Esophagus (tissue), 2 donors: ENCODE data around the gene ALDH6A1. TPM values are rescaled to one million over a fixed set of nuclear protein-coding genes. Genes with fewer than 3 reads are reported as not detected.
"Not testable (repeated sequence)": the region's sequence is repeated elsewhere in the genome, so short reads cannot be mapped to it uniquely, and the experiment has no call there.

Experiments
- H3K27ac ChIP-seq, 2 donors: one replicate each; pipeline ENCODE4 v1.5.1; 2013; ENCODE audit warnings: low read depth in 2 of 2, mild to moderate bottlenecking in 2 of 2, inconsistent platforms in 1 of 2, low read length in 1 of 2, moderate library complexity in 1 of 2
- H3K27me3 ChIP-seq, 2 donors: one replicate each; pipeline ENCODE4 v1.6.1; 2013; ENCODE audit warnings: low read length in 2 of 2, control low read depth in 1 of 2, mild to moderate bottlenecking in 1 of 2; ENCODE audit not compliant: insufficient read depth in 2 of 2, control insufficient read depth in 1 of 2
- H3K36me3 ChIP-seq, 2 donors: one replicate each; pipeline ENCODE4 v1.6.1; 2013; ENCODE audit warnings: low read length in 1 of 2; ENCODE audit not compliant: control insufficient read depth in 2 of 2, insufficient read depth in 2 of 2
- H3K4me1 ChIP-seq, 2 donors: one replicate each; pipeline ENCODE4 v1.6.1; 2013; ENCODE audit warnings: low read length in 1 of 2; ENCODE audit not compliant: control insufficient read depth in 2 of 2, insufficient read depth in 2 of 2
- H3K4me3 ChIP-seq, 2 donors: one replicate each; pipeline ENCODE4 v1.5.1; 2013; ENCODE audit warnings: low read length in 2 of 2, mild to moderate bottlenecking in 2 of 2, low read depth in 1 of 2, moderate library complexity in 1 of 2
- H3K9me3 ChIP-seq, 2 donors: one replicate each; pipeline ENCODE4 v1.6.1; 2013; ENCODE audit warnings: mild to moderate bottlenecking in 2 of 2, low read depth in 1 of 2, low read length in 1 of 2, moderate library complexity in 1 of 2; ENCODE audit not compliant: control insufficient read depth in 2 of 2, insufficient read depth in 1 of 2
- WGBS, 2 donors: extraction: QIAGEN DNeasy Blood & Tissue Kit; methylation state at CpG; one replicate each; pipeline ENCODE4 v1.1.7; 2013; 5-methylcytosine and 5-hydroxymethylcytosine counted together
- polyA plus RNA-seq, 2 donors: library from polyadenylated mRNA; stranded (reverse); fragments of 200-250 nt; gene quantifications; one replicate each; pipeline ENCODE4 v1.2.3, GENCODE V29; 2013
- donor health status: healthy with polysubstance abuse.
- donor health status: Bipolar disorder and iron deficiency.

The ALDH6A1 gene
- polyA plus RNA-seq, result 1 to 10 TPM; 7.2 TPM

DNA sequence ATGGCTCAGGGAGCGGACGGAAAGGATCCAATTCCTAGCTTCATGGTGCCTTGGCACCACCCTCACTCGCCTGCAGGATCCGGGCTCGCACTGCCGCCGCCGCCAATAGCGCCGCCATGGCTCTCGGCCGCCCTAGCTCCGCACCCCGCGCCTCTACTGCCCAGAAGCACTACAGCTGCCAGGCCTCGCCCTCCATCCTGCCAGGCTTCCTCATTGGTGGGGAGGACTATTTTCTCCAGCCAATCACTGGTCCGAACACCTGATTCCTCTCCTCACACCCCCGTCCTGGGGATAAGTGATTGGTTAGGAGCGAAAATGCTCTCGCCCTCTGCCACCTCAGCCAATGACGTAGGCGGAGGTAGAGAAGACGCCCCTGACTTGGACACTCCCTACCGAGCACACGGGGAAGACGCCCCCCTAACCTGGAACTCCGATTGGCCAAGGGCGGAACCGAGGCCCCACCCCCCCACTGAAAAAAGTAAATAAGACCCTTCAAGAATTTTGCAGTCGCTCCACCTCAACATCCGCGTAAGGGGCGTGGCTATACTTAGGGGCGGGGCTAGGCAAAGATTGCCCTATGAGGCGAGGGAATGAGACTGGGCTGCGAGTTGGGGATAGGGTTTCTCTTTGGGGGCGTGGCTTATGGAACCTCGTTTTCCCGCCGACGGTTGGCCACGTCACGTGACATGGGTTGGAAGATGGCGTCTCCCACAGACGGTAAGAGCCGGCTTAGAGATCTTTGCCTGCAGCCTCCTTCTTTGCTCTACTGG is at the start of gene ALDH6A1, which contains the start of gene LIN52:
Gene ALDH6A1, minus strand, starts transcription at position 177 of the 770 bp plus-strand sequence. Its CDS starts 59 bp downstream, at position 118.
Gene LIN52, plus strand, starts transcription at position 680 of the 770 bp plus-strand sequence. Its CDS starts 19 bp downstream, at position 699.
- 0 to 1% methylated on average over 46 of the region's 46 CpGs for WGBS, 2 donors

GRCh38 chr14:74127634-74128033 is 43.4 kb upstream of the ALDH6A1 start:
- Histone ChIP-seq H3K27ac (no peak overlapping the region), H3K4me1 (no peaks in the 10 kb centered on the region), H3K27me3 (no peaks in the 10 kb centered on the region), H3K4me3 (no peak overlapping the region), H3K36me3 (no peaks in the 10 kb centered on the region), H3K9me3 (no peaks in the 10 kb centered on the region)
- WGBS, 2 donors, result 94 to 95% methylated on average over 1 of the region's 1 CpG

More for the DNA sequence above, at the start of gene ALDH6A1, which contains the start of gene LIN52:
- H3K4me3 ChIP-seq, result peak within 1 kb of the TSS; percentile 61 to 83
- no peaks in the 10 kb centered on the region for H3K4me1 ChIP-seq
- H3K36me3 ChIP-seq, result no peaks in the 10 kb centered on the region
- peak within 1 kb of the TSS; percentile 93 to 96 for H3K27ac ChIP-seq
- no peaks in the 10 kb centered on the region for H3K27me3 ChIP-seq
- H3K9me3 ChIP-seq, result no peaks in the 10 kb centered on the region

DNA sequence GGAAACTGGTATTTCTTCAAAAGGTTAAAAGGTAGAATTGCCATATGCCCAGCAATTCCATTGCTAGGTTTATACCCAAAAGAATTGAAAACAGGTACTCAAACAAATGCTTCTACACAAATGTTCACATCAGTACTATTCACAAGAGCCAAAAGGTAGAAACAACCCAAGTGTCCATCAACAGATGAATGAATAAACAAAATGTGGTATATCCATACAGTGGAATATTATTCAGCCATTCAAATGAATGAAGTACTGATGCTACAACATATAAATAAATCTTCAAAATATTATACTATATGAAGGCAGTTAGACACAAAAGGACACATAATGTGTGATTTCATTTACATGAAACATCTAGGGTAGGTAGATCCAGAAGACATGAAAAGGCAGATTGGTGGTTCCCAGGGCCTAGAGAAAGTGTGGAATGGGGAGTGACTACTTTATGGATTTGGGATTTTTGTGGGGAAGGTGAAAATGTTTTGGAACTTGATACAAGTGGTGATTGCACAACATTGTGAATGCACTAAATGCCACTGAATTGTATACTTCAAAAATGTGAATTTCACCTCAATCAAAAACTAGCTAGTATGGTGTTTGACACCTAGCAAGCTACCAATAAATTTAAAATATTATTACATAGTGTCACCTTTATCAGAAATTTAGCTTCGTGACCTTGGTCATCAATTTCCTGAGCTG is 42.2 kb upstream of the ALDH6A1 start:
- Histone ChIP-seq H3K36me3 (no peaks in the 10 kb centered on the region), H3K27ac (no peak overlapping the region), H3K4me1 (no peaks in the 10 kb centered on the region), H3K9me3 (no peaks in the 10 kb centered on the region), H3K4me3 (no peak overlapping the region), H3K27me3 (no peaks in the 10 kb centered on the region)
- WGBS, 2 donors, result 95 to 97% methylated on average over 1 of the region's 1 CpG

- H3K27ac ChIP-seq, H3K36me3 ChIP-seq, H3K9me3 ChIP-seq, H3K4me1 ChIP-seq, H3K4me3 ChIP-seq, H3K27me3 ChIP-seq: not testable (repeated sequence)
- 72 to 89% methylated on average over 4 of the region's 5 CpGs for WGBS, 2 donors
Observed at GRCh38 chr14:74125487-74125886, 41.2 kb upstream of the ALDH6A1 start.

DNA sequence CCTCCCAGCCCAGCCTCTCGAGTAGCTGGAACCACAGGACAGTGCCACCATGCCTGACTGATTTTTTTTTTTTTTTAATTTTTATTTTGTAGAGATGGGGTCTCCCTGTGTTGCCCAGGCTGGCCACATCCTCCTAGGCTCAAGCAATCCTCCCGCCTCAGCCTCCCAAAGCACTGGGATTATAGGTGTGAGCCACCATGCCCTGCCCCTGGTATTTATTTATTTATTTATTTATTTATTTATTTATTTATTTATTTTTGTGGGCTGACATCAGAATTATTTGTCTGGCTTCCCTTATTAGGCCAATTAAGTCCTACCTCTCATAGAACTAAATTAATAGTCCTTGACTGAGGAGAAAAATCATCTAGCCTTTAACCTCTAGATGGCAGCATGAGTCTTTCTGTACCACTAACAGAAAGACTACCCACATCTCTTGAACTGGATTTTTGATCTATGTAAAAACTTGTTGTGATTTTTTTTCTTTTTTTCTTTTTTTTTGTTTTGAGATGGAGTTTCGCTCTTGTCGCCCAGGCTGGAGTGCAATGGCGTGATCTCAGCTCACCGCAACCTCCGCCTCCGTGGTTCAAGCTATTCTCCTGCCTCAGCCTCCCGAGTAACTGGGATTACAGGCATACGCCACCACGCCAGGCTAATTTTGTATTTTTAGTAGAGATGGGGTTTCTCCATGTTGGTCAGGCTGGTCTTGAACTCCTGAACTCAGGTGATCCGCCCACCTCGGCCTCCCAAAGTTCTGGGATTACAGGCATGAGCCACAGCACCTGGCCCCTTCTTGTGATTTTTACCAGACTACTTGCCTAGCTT is 27.4 kb upstream of the ALDH6A1 start:
- H3K4me3 ChIP-seq, H3K36me3 ChIP-seq, H3K27me3 ChIP-seq, H3K27ac ChIP-seq, H3K9me3 ChIP-seq, H3K4me1 ChIP-seq: not testable (repeated sequence)
- 90 to 94% methylated on average over 13 of the region's 13 CpGs for whole genome bisulfite sequencing, 2 donors

DNA sequence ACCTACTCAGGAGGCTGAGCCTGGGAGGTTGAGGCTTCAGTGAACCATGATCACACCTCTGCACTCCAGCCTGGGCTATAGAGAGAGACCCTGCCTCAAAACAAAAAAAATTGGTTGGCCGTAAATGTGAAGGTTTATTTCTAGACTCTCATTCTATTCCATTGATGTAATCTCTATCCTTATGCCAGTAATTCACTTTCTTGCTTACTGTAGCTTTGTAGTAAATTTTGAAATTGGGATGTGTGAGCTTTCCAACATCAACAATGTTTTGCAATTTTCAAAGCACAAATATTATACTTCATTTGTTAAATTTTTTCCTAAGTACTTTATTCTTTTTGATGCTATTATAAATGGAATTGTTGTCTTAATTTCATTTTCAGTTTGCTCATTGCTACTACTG is 25.1 kb upstream of the ALDH6A1 start:
- no peaks in the 10 kb centered on the region for H3K4me1 ChIP-seq
- no peak overlapping the region for H3K27ac ChIP-seq
- H3K36me3 ChIP-seq, result peaks cover 0 to 2% of the 10 kb centered on the region in 2 donors
- H3K4me3 ChIP-seq, result no peak overlapping the region
- H3K27me3 ChIP-seq, result no peaks in the 10 kb centered on the region
- WGBS, 2 donors, result 75 to 86% methylated on average over 1 of the region's 1 CpG
- H3K9me3 ChIP-seq, result no peaks in the 10 kb centered on the region

DNA sequence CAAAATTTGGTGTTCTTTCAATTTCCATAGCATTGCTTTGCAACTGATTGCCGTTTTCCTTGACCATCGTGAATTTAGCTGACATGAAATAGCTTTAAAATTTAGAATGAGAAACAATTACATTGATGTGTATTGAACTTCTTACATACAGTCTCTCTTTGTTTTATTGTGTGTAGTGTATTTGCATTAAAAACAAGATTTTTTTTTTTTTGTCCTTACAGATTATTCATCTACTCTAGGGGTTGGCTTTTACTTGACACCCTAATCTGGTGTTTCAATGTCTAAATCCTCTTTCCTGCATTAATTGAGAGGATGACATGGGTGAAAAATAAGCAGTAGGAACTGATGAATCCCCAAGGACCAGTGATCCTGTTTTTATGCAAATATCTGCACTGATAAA is 21.1 kb upstream of the ALDH6A1 start:
- no peak overlapping the region for H3K4me3 ChIP-seq
- whole genome bisulfite sequencing, 2 donors, result 92 to 93% methylated on average over 2 of the region's 2 CpGs
- no peaks in the 10 kb centered on the region for H3K27me3 ChIP-seq
- H3K36me3 ChIP-seq, result peaks cover 0 to 2% of the 10 kb centered on the region in 2 donors
- no peaks in the 10 kb centered on the region for H3K9me3 ChIP-seq
- H3K4me1 ChIP-seq, result no peaks in the 10 kb centered on the region
- H3K27ac ChIP-seq, result no peak overlapping the region

DNA sequence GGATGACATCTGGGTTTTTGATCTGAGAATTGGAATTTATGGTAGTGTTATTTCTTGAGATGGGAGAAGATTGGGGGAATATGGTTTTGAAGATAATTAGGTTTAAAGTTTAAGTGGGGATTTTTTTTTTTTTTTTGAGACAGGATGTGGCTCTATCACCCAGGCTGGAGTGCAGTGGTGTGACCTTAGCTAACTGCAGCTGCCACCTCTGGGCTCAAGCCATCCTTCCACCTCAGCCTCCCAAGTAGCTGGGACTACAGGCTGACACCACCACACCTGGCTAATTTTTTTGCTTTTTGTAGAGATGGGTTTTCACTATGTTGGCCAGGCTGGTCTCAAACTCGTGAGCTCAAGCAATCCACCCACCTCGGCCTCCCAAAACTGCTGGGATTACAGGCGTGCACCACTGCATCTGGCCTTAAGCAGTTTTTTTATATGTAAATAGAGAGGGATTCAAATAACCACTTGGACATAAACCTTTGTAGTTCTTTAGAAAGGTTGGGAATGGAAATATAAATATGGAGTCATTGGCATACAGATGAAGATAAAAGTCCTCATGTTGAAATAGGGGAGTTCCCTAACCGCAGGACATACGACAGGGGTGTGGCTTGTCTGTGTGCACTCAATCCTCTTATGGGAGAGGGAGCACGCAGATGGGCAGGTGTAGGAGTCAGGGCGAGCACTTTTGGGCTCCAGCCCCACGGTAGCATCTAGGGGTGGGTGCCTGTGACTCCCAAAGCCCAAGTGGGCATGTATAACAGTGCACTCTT is 5.2 kb upstream of the ALDH6A1 start:
- H3K9me3 ChIP-seq, result no peaks in the 10 kb centered on the region
- 91 to 93% methylated on average over 8 of the region's 8 CpGs for WGBS, 2 donors
- no peaks in the 10 kb centered on the region for H3K4me1 ChIP-seq
- peaks cover 2% of the 10 kb centered on the region in 2 donors for H3K36me3 ChIP-seq
- H3K4me3 ChIP-seq, result no peak overlapping the region
- H3K27me3 ChIP-seq, result no peaks in the 10 kb centered on the region
- H3K27ac ChIP-seq, result no peak overlapping the region

- no peaks in the 10 kb centered on the region for H3K4me1 ChIP-seq
- no peaks in the 10 kb centered on the region for H3K36me3 ChIP-seq
- H3K27me3 ChIP-seq, result no peaks in the 10 kb centered on the region
- WGBS, 2 donors, result 82 to 89% methylated on average over 1 of the region's 1 CpG
- H3K9me3 ChIP-seq, result no peaks in the 10 kb centered on the region
- H3K4me3 ChIP-seq, result no peak overlapping the region
- H3K27ac ChIP-seq, result no peak overlapping the region
Observed at GRCh38 chr14:74085828-74086227, 1.6 kb upstream of the ALDH6A1 start.
